ENCODE data around the gene KIF3A. TPM values are rescaled to one million over a fixed set of nuclear protein-coding genes. Genes with fewer than 3 reads are reported as not detected.

The KIF3A gene
- total and polyA plus RNA-seq, 2 experiments from 2014 or later: 5.4 to 10.5 TPM

- no peaks in the 10 kb centered on the region for H3K36me3 ChIP-seq
- TF ChIP-seq CTCF (IDR thresholded peaks at IDR 0.05; ENCODE audit: low read depth, low read length): no peak
- DNase-seq (ENCODE audit: low read depth in 1 of 2, low spot score in 1 of 2): no peak
- H3K9me3 ChIP-seq (ENCODE audit: low read depth): no peaks in the 10 kb centered on the region
- no peak overlapping the region for H3K4me3 ChIP-seq
- no peaks in the 10 kb centered on the region for H3K4me1 ChIP-seq (ENCODE audit: low read depth)
- peaks cover 44% of the 10 kb centered on the region for H3K27me3 ChIP-seq
- H3K27ac ChIP-seq: no peak overlapping the region
These were observed 83.6 kb downstream of the KIF3A start for GRCh38 chr5:132653716-132654115.

- DNase-seq (ENCODE audit: low read depth in 1 of 2, low spot score in 1 of 2): no peak
- H3K27me3 ChIP-seq: peaks cover 37% of the 10 kb centered on the region
- H3K27ac ChIP-seq: no peak overlapping the region
- H3K4me1 ChIP-seq (ENCODE audit: low read depth): no peaks in the 10 kb centered on the region
- no peaks in the 10 kb centered on the region for H3K36me3 ChIP-seq
- TF ChIP-seq CTCF (IDR thresholded peaks at IDR 0.05; ENCODE audit: low read depth, low read length): no peak
- no peaks in the 10 kb centered on the region for H3K9me3 ChIP-seq (ENCODE audit: low read depth)
- H3K4me3 ChIP-seq: no peak overlapping the region
These were observed 85.4 kb downstream of the KIF3A start for GRCh38 chr5:132651838-132652469.

GRCh38 chr5:132648355-132648754, 89.0 kb downstream of the KIF3A start:
- Histone ChIP-seq H3K27ac (no peak overlapping the region), H3K9me3 (ENCODE audit: low read depth) (no peaks in the 10 kb centered on the region), H3K36me3 (no peaks in the 10 kb centered on the region), H3K4me1 (ENCODE audit: low read depth) (no peaks in the 10 kb centered on the region), H3K4me3 (no peak overlapping the region), H3K27me3 (peaks cover 1% of the 10 kb centered on the region)
- DNase-seq (ENCODE audit: low read depth in 1 of 2, low spot score in 1 of 2): no peak
- no peak for TF ChIP-seq CTCF (IDR thresholded peaks at IDR 0.05; ENCODE audit: low read depth, low read length)

GRCh38 chr5:132647473-132647872, 89.9 kb downstream of the KIF3A start:
- Histone ChIP-seq H3K4me3 (no peak overlapping the region), H3K4me1 (ENCODE audit: low read depth) (no peaks in the 10 kb centered on the region), H3K27ac (no peak overlapping the region), H3K9me3 (ENCODE audit: low read depth) (no peaks in the 10 kb centered on the region), H3K36me3 (no peaks in the 10 kb centered on the region), H3K27me3 (no peaks in the 10 kb centered on the region)
- DNase-seq (ENCODE audit: low read depth in 1 of 2, low spot score in 1 of 2): no peak
- TF ChIP-seq CTCF (IDR thresholded peaks at IDR 0.05; ENCODE audit: low read depth, low read length): no peak

- H3K36me3 ChIP-seq: no peaks in the 10 kb centered on the region
- no peak overlapping the region for H3K27ac ChIP-seq
- H3K9me3 ChIP-seq (ENCODE audit: low read depth): no peaks in the 10 kb centered on the region
- no peak overlapping the region for H3K4me3 ChIP-seq
- DNase-seq (ENCODE audit: low read depth in 1 of 2, low spot score in 1 of 2): no peak
- TF ChIP-seq CTCF (IDR thresholded peaks at IDR 0.05; ENCODE audit: low read depth, low read length): no peak
- H3K4me1 ChIP-seq (ENCODE audit: low read depth): no peaks in the 10 kb centered on the region
- H3K27me3 ChIP-seq: no peaks in the 10 kb centered on the region
These were observed 90.6 kb downstream of the KIF3A start for GRCh38 chr5:132646583-132647266.
